CD4-positive, alpha-beta T cell treated with Interleukin-15 for 4 hours (primary cell): ENCODE results near the gene FAM72C.
"Not testable (repeated sequence)": the region's sequence is repeated elsewhere in the genome, so short reads cannot be mapped to it uniquely, and the experiment has no call there.

ENCODE experiments used
- DNase-seq: peaks from one replicate; pipeline ENCODE4 v3.0.0-alpha.2; 2020; ENCODE audit warnings: low spot score

The FAM72C gene

GRCh38 chr1:143971924-143972700 is at the start of gene FAM72C:
Gene FAM72C (minus strand): TSS chr1:143971986. CDS start chr1:143971141, 845 bp downstream.
- not testable (repeated sequence) for DNase-seq

- DNase-seq = not testable (repeated sequence)
Measured at GRCh38 chr1:144020001-144020738, 48.4 kb upstream of the FAM72C start.

GRCh38 chr1:144019101-144019500 is 47.3 kb upstream of the FAM72C start:
- not testable (repeated sequence) for DNase-seq

GRCh38 chr1:144015180-144015966 is 43.6 kb upstream of the FAM72C start:
- DNase-seq = not testable (repeated sequence)

- DNase-seq = not testable (repeated sequence)
Measured at GRCh38 chr1:144014528-144014927, 42.7 kb upstream of the FAM72C start.

GRCh38 chr1:144014121-144014520 is 42.3 kb upstream of the FAM72C start:
- not testable (repeated sequence) for DNase-seq

- not testable (repeated sequence) for DNase-seq
Measured at GRCh38 chr1:144012168-144012733, 40.5 kb upstream of the FAM72C start.

GRCh38 chr1:144009410-144009809 is 37.6 kb upstream of the FAM72C start:
- DNase-seq = not testable (repeated sequence)

- not testable (repeated sequence) for DNase-seq
Measured at GRCh38 chr1:144004259-144004658, 32.5 kb upstream of the FAM72C start.

GRCh38 chr1:144003306-144004029 is 31.7 kb upstream of the FAM72C start:
- DNase-seq = not testable (repeated sequence)

- DNase-seq = not testable (repeated sequence)
Measured at GRCh38 chr1:144002141-144002881, 30.5 kb upstream of the FAM72C start.

- not testable (repeated sequence) for DNase-seq
Measured at GRCh38 chr1:144001077-144001476, 29.3 kb upstream of the FAM72C start.

- DNase-seq = not testable (repeated sequence)
Measured at GRCh38 chr1:143996020-143996419, 24.2 kb upstream of the FAM72C start.

GRCh38 chr1:143993301-143993907 is 21.6 kb upstream of the FAM72C start:
- not testable (repeated sequence) for DNase-seq

- not testable (repeated sequence) for DNase-seq
Measured at GRCh38 chr1:143990699-143991098, 18.9 kb upstream of the FAM72C start.

- not testable (repeated sequence) for DNase-seq
Measured at GRCh38 chr1:143989719-143990118, 17.9 kb upstream of the FAM72C start.

- not testable (repeated sequence) for DNase-seq
Measured at GRCh38 chr1:143989427-143989712, 17.6 kb upstream of the FAM72C start.

GRCh38 chr1:143988602-143989426 is 17.0 kb upstream of the FAM72C start:
- DNase-seq = not testable (repeated sequence)

- not testable (repeated sequence) for DNase-seq
Measured at GRCh38 chr1:143987868-143988267, 16.1 kb upstream of the FAM72C start.
